ENCODE data around the gene CACYBP. TPM values are rescaled to one million over a fixed set of nuclear protein-coding genes. Genes with fewer than 3 reads are reported as not detected.

Gene CACYBP
- total RNA-seq (2021; ENCODE audit: unreplicated experiment) (137 TPM), Bru-seq, nascent RNA (percentile 84 among the genes with signal in this experiment), BruChase-seq, experiment 1, labeled RNA remaining after a 2-hour chase (percentile 84 among the genes with signal in this experiment), BruChase-seq, experiment 2, labeled RNA remaining after a 6-hour chase (percentile 92 among the genes with signal in this experiment)
- polyA plus RNA-seq (2012; ENCODE audit: insufficient read length) = 85.5 TPM
- long read RNA-seq, transcript CACYBP-201 (6 exons, 2,766 nt) = major isoform, 170 of 241 reads
- long read RNA-seq, partial matches to known transcripts = 1 of 241 reads
- long read RNA-seq, other reads (novel, unspliced or antisense) = 61 of 241 reads

GRCh38 chr1:174999936-175000696 lies at the start of gene CACYBP:
Gene CACYBP, plus strand, starts transcription at chr1:174999947. Its CDS starts 234 bp downstream, at chr1:175000181.
- peaks cover 4% of the 10 kb centered on the region for H3K36me3 ChIP-seq (ENCODE audit: control insufficient read depth, insufficient read depth, low read length)
- H3K4me3 ChIP-seq (ENCODE audit: low read depth in 2 of 2, low read length in 2 of 2) = peak within 1 kb of the TSS; percentile 93 to 99
- peak within 1 kb of the TSS; percentile 100 for H3K27ac ChIP-seq (ENCODE audit: low read length)
- no peaks in the 10 kb centered on the region for H3K27me3 ChIP-seq (ENCODE audit: control insufficient read depth, insufficient read depth, low read length)
- ChIA-PET POLR2A (interaction anchor here (0.6 kb wide), 1 partner anchor 16 kb away, joined by 3 read pairs; no protein-coding TSS in a partner anchor), CTCF (no interaction called here)
- ATAC-seq (peak; percentile 89), DNase-seq (ENCODE audit: low read depth, low spot score) (no peak)
- in situ Hi-C loops (cut with HindIII; ENCODE audit: low pct_unique_long_range_greater_than_20kb, low sequenced_read_pairs) (no loop called here), intact Hi-C loops (cut with micrococcal nuclease; ENCODE audit: unreplicated experiment) (no loop called here)
- no TSS peak for BruUV-seq (replicated peaks)
- peaks cover 23% of the 10 kb centered on the region for H3K4me1 ChIP-seq (ENCODE audit: control insufficient read depth, insufficient read depth, low read length)
- H3K9me3 ChIP-seq (ENCODE audit: control insufficient read depth, insufficient read depth, low read depth, low read length) = no peaks in the 10 kb centered on the region
- TF ChIP-seq REST (IDR thresholded peaks at IDR 0.05; ENCODE audit: insufficient read depth in 1 of 2, low read depth in 2 of 2, low read length in 1 of 2) (0 out of 4 replicates have a peak, but pooled peaks of 1 of the 2 experiments have one; percentile 62), SIN3A (IDR thresholded peaks at IDR 0.05; ENCODE audit: borderline replicate concordance, insufficient read depth, low read depth, low read length) (peak; percentile 58; the same call in 1 of the 2 replicates), CTCF (IDR thresholded peaks at IDR 0.05) (no peak)

- in situ Hi-C loops (cut with HindIII; ENCODE audit: low pct_unique_long_range_greater_than_20kb, low sequenced_read_pairs) (no loop called here), intact Hi-C loops (cut with micrococcal nuclease; ENCODE audit: unreplicated experiment) (no loop called here)
- H3K4me1 ChIP-seq (ENCODE audit: control insufficient read depth, insufficient read depth, low read length) = no peaks in the 10 kb centered on the region; the same call in 1 of the 2 replicates
- BruUV-seq (replicated peaks) = no TSS peak
- POLR2A ChIA-PET = no interaction called here
- H3K9me3 ChIP-seq (ENCODE audit: control insufficient read depth, insufficient read depth, low read depth, low read length) = no peaks in the 10 kb centered on the region
- CTCF ChIA-PET = interaction anchor here (0.7 kb wide), 1 partner anchor 40 kb away, joined by 3 read pairs; no protein-coding TSS in a partner anchor
- no peaks in the 10 kb centered on the region for H3K27me3 ChIP-seq (ENCODE audit: control insufficient read depth, insufficient read depth, low read length)
- no peak for DNase-seq (ENCODE audit: low read depth, low spot score)
- H3K27ac ChIP-seq (ENCODE audit: low read length) = no peak overlapping the region
- H3K4me3 ChIP-seq (ENCODE audit: low read depth in 2 of 2, low read length in 2 of 2) = no peak overlapping the region
- no peaks in the 10 kb centered on the region for H3K36me3 ChIP-seq (ENCODE audit: control insufficient read depth, insufficient read depth, low read length)
- ATAC-seq = no peak
- TF ChIP-seq REST (IDR thresholded peaks at IDR 0.05; ENCODE audit: insufficient read depth in 1 of 2, low read depth in 2 of 2, low read length in 1 of 2) = no peak
These were observed 46.3 kb upstream of the CACYBP start for GRCh38 chr1:174953285-174954072.

Data from Panc1 (cell line).